Trophoblast cell (in vitro differentiated cells and primary cell): ENCODE measurements around the gene USPL1.

Source experiments
- DNase-seq, 2 donors: peaks; one replicate each; pipeline ENCODE4 v3.0.0-alpha.2; 2016
- H2AFZ ChIP-seq: 2 replicates; pipeline ENCODE4 v1.6.1; 2013; ENCODE audit warnings: low read length, moderate library complexity, mild to moderate bottlenecking; ENCODE audit not compliant: insufficient read depth, poor library complexity
- H2AK5ac ChIP-seq: 2 replicates; pipeline ENCODE4 v1.6.1; 2013; ENCODE audit warnings: mild to moderate bottlenecking, low read length
- H2BK120ac ChIP-seq: 2 replicates; pipeline ENCODE4 v1.6.1; 2013; ENCODE audit warnings: low read length, mild to moderate bottlenecking, moderate library complexity; ENCODE audit not compliant: insufficient read depth, poor library complexity
- H2BK12ac ChIP-seq: 2 replicates; pipeline ENCODE4 v1.6.1; 2013; ENCODE audit warnings: mild to moderate bottlenecking, low read length, moderate library complexity
- H2BK5ac ChIP-seq: 2 replicates; pipeline ENCODE4 v1.6.1; 2013; ENCODE audit warnings: low read length, low read depth, moderate library complexity, mild to moderate bottlenecking; ENCODE audit not compliant: poor library complexity
- H3K14ac ChIP-seq: 2 replicates; pipeline ENCODE4 v1.6.1; 2013; ENCODE audit warnings: mild to moderate bottlenecking, low read length
- H3K18ac ChIP-seq: 2 replicates; pipeline ENCODE4 v1.6.1; 2013; ENCODE audit warnings: mild to moderate bottlenecking, low read length
- H3K23ac ChIP-seq: 2 replicates; pipeline ENCODE4 v1.6.1; 2013; ENCODE audit warnings: low read length
- H3K27ac ChIP-seq: 2 replicates; pipeline ENCODE4 v1.5.1; 2013; ENCODE audit warnings: low read depth, mild to moderate bottlenecking, inconsistent platforms, low read length, moderate library complexity
- H3K27me3 ChIP-seq: 2 replicates; pipeline ENCODE4 v1.6.1; 2013; ENCODE audit warnings: inconsistent platforms, mild to moderate bottlenecking, low read length, moderate library complexity; ENCODE audit not compliant: insufficient read depth
- H3K36me3 ChIP-seq, 2 experiments: 1 replicate in 1 of 2; 2 replicates in 1 of 2; pipeline ENCODE4 v1.6.1; 2013; ENCODE audit warnings: low read length in 2 of 2, mild to moderate bottlenecking in 2 of 2, moderate library complexity in 1 of 2; ENCODE audit not compliant: insufficient read depth in 2 of 2, control insufficient read depth in 1 of 2
- H3K4ac ChIP-seq: 2 replicates; pipeline ENCODE4 v1.6.1; 2013; ENCODE audit warnings: low read depth, mild to moderate bottlenecking, low read length, moderate library complexity
- H3K4me1 ChIP-seq, 2 experiments: 1 replicate in 1 of 2; 2 replicates in 1 of 2; pipeline ENCODE4 v1.6.1; 2013; ENCODE audit warnings: low read length in 2 of 2, mild to moderate bottlenecking in 2 of 2, moderate library complexity in 1 of 2; ENCODE audit not compliant: insufficient read depth in 2 of 2, control insufficient read depth in 1 of 2
- H3K4me2 ChIP-seq: 2 replicates; pipeline ENCODE4 v1.6.1; 2013; ENCODE audit warnings: inconsistent platforms, mild to moderate bottlenecking, low read length, moderate library complexity
- H3K4me3 ChIP-seq: 2 replicates; pipeline ENCODE4 v1.5.1; 2013; ENCODE audit warnings: mild to moderate bottlenecking, low read depth, low read length, inconsistent platforms
- H3K79me1 ChIP-seq: one replicate; pipeline ENCODE4 v1.6.1; 2013; ENCODE audit warnings: low read length
- H3K79me2 ChIP-seq: 2 replicates; pipeline ENCODE4 v1.6.1; 2013; ENCODE audit warnings: low read length, mild to moderate bottlenecking; ENCODE audit not compliant: control insufficient read depth, insufficient read depth, poor library complexity
- H3K9ac ChIP-seq: 2 replicates; pipeline ENCODE4 v1.6.1; 2013; ENCODE audit warnings: mild to moderate bottlenecking, low read length
- H3K9me3 ChIP-seq: 2 replicates; pipeline ENCODE4 v1.6.1; 2013; ENCODE audit warnings: low read depth, mild to moderate bottlenecking, control low read depth, inconsistent platforms, low read length; ENCODE audit not compliant: insufficient read depth
- H4K12ac ChIP-seq: 2 replicates; pipeline ENCODE4 v1.6.1; 2013; ENCODE audit warnings: low read depth, mild to moderate bottlenecking, low read length, moderate library complexity
- H4K8ac ChIP-seq: 2 replicates; pipeline ENCODE4 v1.6.1; 2013; ENCODE audit warnings: low read depth, mild to moderate bottlenecking, low read length, moderate library complexity
- H4K91ac ChIP-seq: one replicate; pipeline ENCODE4 v1.6.1; 2013; ENCODE audit warnings: low read depth, mild to moderate bottlenecking, low read length, moderate library complexity
- WGBS: extraction: QIAGEN DNeasy Blood & Tissue Kit; methylation state at CpG from one replicate; pipeline ENCODE4 v1.1.7; 2013; ENCODE audit warnings: missing lambda C conversion rate; ENCODE audit not compliant: insufficient read length, insufficient coverage; ENCODE audit errors: extremely low coverage; 5-methylcytosine and 5-hydroxymethylcytosine counted together

The USPL1 gene

GRCh38 chr13:30615481-30615865 lies 2.2 kb upstream of the USPL1 start:
- Histone ChIP-seq H3K79me1 (peaks cover 4% of the 10 kb centered on the region), H2BK5ac (no peak overlapping the region), H3K9me3 (no peaks in the 10 kb centered on the region), H3K4me3 (no peak overlapping the region), H3K23ac (no peak overlapping the region), H3K79me2 (peaks cover 10% of the 10 kb centered on the region), H2BK12ac (no peak overlapping the region), H3K14ac (no peak overlapping the region), H3K27me3 (no peaks in the 10 kb centered on the region), H3K18ac (no peak overlapping the region), H3K4me1 (no peaks in the 10 kb centered on the region), H4K91ac (no peak overlapping the region), H2AK5ac (no peak overlapping the region), H4K8ac (no peak overlapping the region), H3K4ac (no peak overlapping the region), H2AFZ (no peak overlapping the region), H2BK120ac (no peak overlapping the region), H3K9ac (no peak overlapping the region), H3K4me2 (peak overlapping the region; percentile 55), H4K12ac (no peak overlapping the region), H3K27ac (no peak overlapping the region), H3K36me3 (no peaks in the 10 kb centered on the region)
- DNase-seq, result no peak
- WGBS, result no CpG with 5 or more reads among the region's 4 CpGs

DNA sequence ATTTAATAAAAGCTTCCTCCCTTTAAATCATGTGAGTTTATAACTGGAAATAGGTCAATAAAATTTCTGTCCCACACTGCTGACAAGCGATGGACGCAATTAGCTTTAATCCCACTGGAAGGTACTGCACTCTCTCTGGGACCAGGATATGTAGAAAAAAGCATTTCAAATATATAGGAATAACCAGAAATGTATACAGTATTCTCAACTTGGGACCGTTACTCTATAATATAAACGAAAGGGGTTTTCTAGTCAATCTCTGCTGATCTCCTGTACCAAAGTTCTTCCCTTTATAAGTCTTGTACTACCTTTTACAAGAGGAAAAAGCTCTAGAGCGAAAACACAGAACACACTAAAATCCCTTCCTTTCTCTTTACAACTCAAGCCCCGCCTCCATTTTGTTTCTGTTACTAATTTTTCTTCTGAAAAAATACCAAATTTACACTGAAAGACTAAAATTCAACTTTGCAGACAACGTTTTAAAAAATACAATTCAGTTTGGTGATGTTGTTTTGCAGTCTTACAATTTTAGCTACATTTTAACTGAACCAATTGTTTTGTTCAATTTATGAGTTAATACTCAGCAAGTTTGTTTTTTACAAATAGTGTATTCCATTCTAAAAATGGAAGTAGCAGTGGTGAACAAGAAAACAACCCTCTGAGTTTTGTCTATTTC lies 1.7 kb upstream of the USPL1 start:
- H3K36me3 ChIP-seq, result no peaks in the 10 kb centered on the region
- no peak overlapping the region for H3K4ac ChIP-seq
- H4K12ac ChIP-seq, result no peak overlapping the region
- H2BK12ac ChIP-seq, result no peak overlapping the region
- H3K4me2 ChIP-seq, result peak overlapping the region; percentile 55
- H4K8ac ChIP-seq, result no peak overlapping the region
- no peak overlapping the region for H2AK5ac ChIP-seq
- peaks cover 10% of the 10 kb centered on the region for H3K79me2 ChIP-seq
- no peak overlapping the region for H4K91ac ChIP-seq
- no peak overlapping the region for H2BK5ac ChIP-seq
- no peak overlapping the region for H3K27ac ChIP-seq
- peaks cover 4% of the 10 kb centered on the region for H3K79me1 ChIP-seq
- no peak overlapping the region for H3K14ac ChIP-seq
- no peak overlapping the region for H3K4me3 ChIP-seq
- H3K23ac ChIP-seq, result no peak overlapping the region
- no peak overlapping the region for H3K9ac ChIP-seq
- DNase-seq, result peak in 1 of 2 donors; percentile 34
- H3K18ac ChIP-seq, result no peak overlapping the region
- H3K4me1 ChIP-seq, result no peaks in the 10 kb centered on the region
- WGBS, result no CpG with 5 or more reads among the region's 7 CpGs
- no peak overlapping the region for H2BK120ac ChIP-seq
- no peaks in the 10 kb centered on the region for H3K9me3 ChIP-seq
- no peak overlapping the region for H2AFZ ChIP-seq
- H3K27me3 ChIP-seq, result no peaks in the 10 kb centered on the region

- Histone ChIP-seq H3K14ac (peak overlapping the region; percentile 97), H3K23ac (no peak overlapping the region), H4K12ac (peak overlapping the region; percentile 97), H2BK120ac (peak overlapping the region; percentile 96), H2AK5ac (peak overlapping the region; percentile 70), H3K27ac (peak overlapping the region; percentile 100), H3K4ac (peak overlapping the region; percentile 89), H2AFZ (peak overlapping the region; percentile 57), H3K4me3 (peak overlapping the region; percentile 72), H3K9me3 (no peaks in the 10 kb centered on the region), H4K91ac (peak overlapping the region; percentile 95), H3K27me3 (no peaks in the 10 kb centered on the region), H3K79me1 (peaks cover 4% of the 10 kb centered on the region), H3K18ac (peak overlapping the region; percentile 96), H3K9ac (peak overlapping the region; percentile 75), H3K36me3 (no peaks in the 10 kb centered on the region), H2BK12ac (peak overlapping the region; percentile 8), H3K4me1 (no peaks in the 10 kb centered on the region), H2BK5ac (peak overlapping the region; percentile 94), H3K4me2 (peak overlapping the region; percentile 60), H3K79me2 (peaks cover 10% of the 10 kb centered on the region), H4K8ac (peak overlapping the region; percentile 97)
- no CpG with 5 or more reads among the region's 12 CpGs for WGBS
- DNase-seq, result peak; percentile 70 to 87
Observed at GRCh38 chr13:30616927-30617314, 799 bp upstream of the USPL1 start.

DNA sequence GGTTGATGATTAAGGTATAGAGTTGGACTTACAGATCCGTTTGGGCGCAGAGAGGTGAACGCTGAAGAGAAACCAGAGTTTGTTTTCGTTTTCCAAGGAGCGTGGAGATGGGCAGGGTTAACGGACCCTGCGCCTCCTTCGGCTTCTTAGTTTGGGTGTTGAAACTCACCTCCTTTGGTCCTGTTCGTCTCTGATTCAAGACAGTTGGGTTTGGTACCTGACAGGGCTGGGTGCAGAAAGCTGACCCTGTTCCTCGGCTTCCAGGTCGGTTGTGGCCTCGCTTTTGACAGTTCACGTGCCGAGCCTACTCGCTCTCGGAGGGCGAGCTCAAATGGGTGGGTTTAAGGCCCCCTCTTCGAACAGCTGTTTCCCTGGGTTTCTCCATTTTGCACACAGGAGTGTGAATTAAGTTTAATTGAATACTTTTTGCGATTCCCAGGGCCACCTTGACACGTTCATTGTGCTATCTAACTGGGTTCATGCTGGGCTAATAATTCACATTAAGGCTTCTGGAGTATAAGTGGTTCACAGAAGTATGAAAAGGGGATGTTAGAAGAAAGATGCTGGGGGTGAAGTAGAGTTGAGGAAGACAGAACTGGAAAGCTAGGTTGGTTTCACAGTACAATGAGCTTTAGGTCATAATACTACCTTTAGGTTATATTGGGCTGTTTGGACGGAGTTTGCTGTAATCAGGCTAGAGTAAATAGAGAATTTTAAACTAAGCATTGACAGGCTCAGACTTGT lies 638 bp downstream of the USPL1 start:
- H3K4me1 ChIP-seq, result no peaks in the 10 kb centered on the region
- H3K9me3 ChIP-seq, result no peaks in the 10 kb centered on the region
- H3K27ac ChIP-seq, result peak overlapping the region; percentile 15
- H3K4ac ChIP-seq, result peak overlapping the region; percentile 35
- no CpG with 5 or more reads among the region's 21 CpGs for WGBS
- H3K9ac ChIP-seq, result peak overlapping the region; percentile 85
- peak overlapping the region; percentile 54 for H2BK5ac ChIP-seq
- peak overlapping the region; percentile 66 for H3K4me2 ChIP-seq
- peaks cover 4% of the 10 kb centered on the region for H3K79me1 ChIP-seq
- H3K4me3 ChIP-seq, result peak overlapping the region; percentile 85
- peaks cover 10% of the 10 kb centered on the region for H3K79me2 ChIP-seq
- no peaks in the 10 kb centered on the region for H3K27me3 ChIP-seq
- peak overlapping the region; percentile 39 for H2AK5ac ChIP-seq
- H3K23ac ChIP-seq, result no peak overlapping the region
- peak overlapping the region; percentile 18 for H2BK120ac ChIP-seq
- peak overlapping the region; percentile 47 for H4K12ac ChIP-seq
- H2BK12ac ChIP-seq, result peak overlapping the region; percentile 51
- peak overlapping the region; percentile 67 for H4K8ac ChIP-seq
- peak overlapping the region; percentile 29 for H4K91ac ChIP-seq
- peak in 1 of 2 donors; percentile 31 for DNase-seq
- peak overlapping the region; percentile 6 for H3K18ac ChIP-seq
- H2AFZ ChIP-seq, result peak overlapping the region; percentile 34
- H3K36me3 ChIP-seq, result peaks cover 0 to 4% of the 10 kb centered on the region in 2 experiments
- peak overlapping the region; percentile 50 for H3K14ac ChIP-seq
